Parathyroid adenoma (tissue), 2 donors: ENCODE results near the gene KCNH1.

Source experiments
- H2AFZ ChIP-seq: fragments of 300-600 bp; sonication (generic); one replicate; pipeline ENCODE4 v1.7.0; 2017; ENCODE audit warnings: antibody characterized with exemption, mild to moderate bottlenecking
- H3K27ac ChIP-seq: fragments of 300-600 bp; sonication (generic); one replicate; pipeline ENCODE4 v1.7.0; 2017
- H3K27me3 ChIP-seq: fragments of 300-600 bp; sonication (generic); one replicate; pipeline ENCODE4 v1.7.0; 2017; ENCODE audit warnings: low read length; ENCODE audit not compliant: control insufficient read depth, insufficient read depth
- H3K36me3 ChIP-seq: fragments of 300-600 bp; sonication (generic); one replicate; pipeline ENCODE4 v1.7.0; 2017; ENCODE audit warnings: low read length; ENCODE audit not compliant: control insufficient read depth, insufficient read depth
- H3K4me1 ChIP-seq: fragments of 300-600 bp; sonication (generic); one replicate; pipeline ENCODE4 v1.7.0; 2017; ENCODE audit warnings: control low read depth
- H3K4me2 ChIP-seq: fragments of 300-600 bp; sonication (generic); one replicate; pipeline ENCODE4 v1.7.0; 2017; ENCODE audit warnings: low read length
- H3K4me3 ChIP-seq: fragments of 300-600 bp; sonication (generic); one replicate; pipeline ENCODE4 v1.7.0; 2017; ENCODE audit warnings: low read depth, low read length
- H3K79me2 ChIP-seq: fragments of 300-600 bp; sonication (generic); one replicate; pipeline ENCODE4 v1.7.0; 2017; ENCODE audit warnings: control low read depth
- H3K9ac ChIP-seq: fragments of 300-600 bp; sonication (generic); one replicate; pipeline ENCODE4 v1.7.0; 2017; ENCODE audit warnings: mild to moderate bottlenecking
- H3K9me3 ChIP-seq: fragments of 300-600 bp; sonication (generic); one replicate; pipeline ENCODE4 v1.7.0; 2017; ENCODE audit warnings: low read length; ENCODE audit not compliant: control insufficient read depth
- TF ChIP-seq, protein P1 (sequence below): fragments of 300-600 bp; sonication (generic); IDR thresholded peaks from one replicate; pipeline ENCODE4 v1.7.0; 2017; ENCODE audit warnings: antibody characterized with exemption, mild to moderate bottlenecking
- donor health status: primary hyperparathyroidism.

Gene KCNH1

DNA sequence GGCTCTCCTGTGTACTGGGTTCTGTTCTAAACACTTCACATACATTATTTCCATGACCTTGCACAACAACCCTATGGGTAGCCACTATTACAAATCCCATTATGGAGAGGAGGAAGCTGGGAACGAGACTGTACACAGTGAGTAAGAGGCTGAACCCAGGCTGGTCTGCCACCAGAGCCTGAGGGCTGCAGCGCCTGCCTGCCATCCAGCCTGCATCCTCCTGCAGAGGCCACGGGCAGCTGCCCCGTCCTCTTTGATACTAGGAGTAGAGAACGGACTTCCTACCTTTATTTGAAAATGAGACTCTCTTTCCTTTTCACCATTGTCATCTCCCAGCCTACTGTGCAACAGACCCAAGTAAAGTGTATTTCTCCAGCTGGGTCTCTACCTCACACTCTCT is 435.3 kb downstream of the KCNH1 start:
- H3K4me3 ChIP-seq: no peak overlapping the region
- H3K9me3 ChIP-seq: no peaks in the 10 kb centered on the region
- H3K27ac ChIP-seq: no peak overlapping the region
- no peaks in the 10 kb centered on the region for H3K4me1 ChIP-seq
- TF ChIP-seq, protein P1, sequence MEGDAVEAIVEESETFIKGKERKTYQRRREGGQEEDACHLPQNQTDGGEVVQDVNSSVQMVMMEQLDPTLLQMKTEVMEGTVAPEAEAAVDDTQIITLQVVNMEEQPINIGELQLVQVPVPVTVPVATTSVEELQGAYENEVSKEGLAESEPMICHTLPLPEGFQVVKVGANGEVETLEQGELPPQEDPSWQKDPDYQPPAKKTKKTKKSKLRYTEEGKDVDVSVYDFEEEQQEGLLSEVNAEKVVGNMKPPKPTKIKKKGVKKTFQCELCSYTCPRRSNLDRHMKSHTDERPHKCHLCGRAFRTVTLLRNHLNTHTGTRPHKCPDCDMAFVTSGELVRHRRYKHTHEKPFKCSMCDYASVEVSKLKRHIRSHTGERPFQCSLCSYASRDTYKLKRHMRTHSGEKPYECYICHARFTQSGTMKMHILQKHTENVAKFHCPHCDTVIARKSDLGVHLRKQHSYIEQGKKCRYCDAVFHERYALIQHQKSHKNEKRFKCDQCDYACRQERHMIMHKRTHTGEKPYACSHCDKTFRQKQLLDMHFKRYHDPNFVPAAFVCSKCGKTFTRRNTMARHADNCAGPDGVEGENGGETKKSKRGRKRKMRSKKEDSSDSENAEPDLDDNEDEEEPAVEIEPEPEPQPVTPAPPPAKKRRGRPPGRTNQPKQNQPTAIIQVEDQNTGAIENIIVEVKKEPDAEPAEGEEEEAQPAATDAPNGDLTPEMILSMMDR: no peak
- no peaks in the 10 kb centered on the region for H3K79me2 ChIP-seq
- no peaks in the 10 kb centered on the region for H3K36me3 ChIP-seq
- no peak overlapping the region for H3K4me2 ChIP-seq
- H3K9ac ChIP-seq: no peak overlapping the region
- no peaks in the 10 kb centered on the region for H3K27me3 ChIP-seq
- H2AFZ ChIP-seq: no peak overlapping the region

DNA sequence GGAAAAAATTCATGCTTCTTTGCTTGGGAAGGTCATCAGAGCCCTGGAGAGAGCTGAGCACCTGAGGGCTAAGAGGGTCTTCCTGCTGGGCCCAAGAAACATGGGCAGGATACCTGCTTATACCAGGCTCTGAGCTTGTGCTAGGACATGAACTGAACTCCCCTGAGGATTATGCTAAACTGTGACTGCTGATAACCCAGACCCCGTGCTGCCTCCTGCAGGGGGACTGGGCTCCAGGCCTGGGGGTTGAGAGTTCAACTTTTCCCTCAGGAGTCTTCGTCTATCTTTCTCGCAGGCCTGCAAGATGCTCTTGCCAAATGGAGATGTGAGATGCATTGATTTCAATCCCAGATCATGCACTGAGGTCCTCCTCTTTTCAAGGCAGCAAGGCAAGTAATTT is 436.8 kb downstream of the KCNH1 start:
- TF ChIP-seq, protein P1: no peak
- Histone ChIP-seq H3K27ac (no peak overlapping the region), H3K36me3 (no peaks in the 10 kb centered on the region), H3K4me3 (no peak overlapping the region), H2AFZ (no peak overlapping the region), H3K9me3 (no peaks in the 10 kb centered on the region), H3K27me3 (no peaks in the 10 kb centered on the region), H3K4me2 (no peak overlapping the region), H3K79me2 (no peaks in the 10 kb centered on the region), H3K9ac (no peak overlapping the region), H3K4me1 (no peaks in the 10 kb centered on the region)

DNA sequence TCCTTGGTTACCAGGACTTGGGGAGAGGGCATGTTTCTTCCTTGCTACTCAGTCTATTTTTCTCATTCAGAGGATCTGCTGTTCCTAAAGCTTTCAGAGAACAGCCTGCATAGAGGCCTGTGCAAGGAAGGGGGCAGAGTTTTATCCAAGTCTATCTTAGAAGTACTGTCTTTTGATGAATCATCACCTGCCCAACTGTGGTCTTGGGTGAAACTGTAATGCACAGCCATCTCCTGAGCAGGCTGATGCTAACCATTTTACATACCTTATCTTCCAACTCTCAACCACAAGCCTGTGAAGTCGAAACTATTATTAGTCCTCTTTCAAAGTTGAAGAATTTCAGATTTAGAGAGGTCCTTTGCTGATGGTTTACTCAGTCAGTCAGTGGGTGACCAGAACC is 437.2 kb downstream of the KCNH1 start:
- no peaks in the 10 kb centered on the region for H3K79me2 ChIP-seq
- TF ChIP-seq, protein P1: no peak
- no peak overlapping the region for H2AFZ ChIP-seq
- H3K4me2 ChIP-seq: no peak overlapping the region
- no peak overlapping the region for H3K4me3 ChIP-seq
- H3K27me3 ChIP-seq: no peaks in the 10 kb centered on the region
- H3K27ac ChIP-seq: no peak overlapping the region
- no peaks in the 10 kb centered on the region for H3K9me3 ChIP-seq
- no peak overlapping the region for H3K9ac ChIP-seq
- no peaks in the 10 kb centered on the region for H3K4me1 ChIP-seq
- no peaks in the 10 kb centered on the region for H3K36me3 ChIP-seq

DNA sequence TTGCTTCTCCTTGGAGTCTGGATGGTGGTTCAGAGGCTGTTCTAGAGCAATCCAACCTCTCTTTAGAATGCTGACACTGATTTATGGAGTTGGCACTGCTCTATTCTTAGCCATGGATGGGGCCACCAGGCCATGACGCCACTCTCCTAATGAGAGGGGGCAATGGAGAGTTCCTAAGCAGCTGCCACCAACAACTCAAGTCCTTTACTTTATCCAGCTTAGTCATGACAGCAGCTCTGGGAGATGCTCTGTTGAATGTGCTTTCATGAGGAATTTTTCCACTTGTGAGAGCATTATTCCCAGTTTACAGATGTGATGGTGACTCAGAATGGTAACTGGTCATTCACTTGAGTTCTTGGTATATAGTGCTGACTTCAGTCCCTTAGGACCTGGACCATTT is 438.9 kb downstream of the KCNH1 start:
- H3K27ac ChIP-seq: no peak overlapping the region
- H3K36me3 ChIP-seq: no peaks in the 10 kb centered on the region
- no peak overlapping the region for H2AFZ ChIP-seq
- no peak overlapping the region for H3K4me3 ChIP-seq
- no peaks in the 10 kb centered on the region for H3K27me3 ChIP-seq
- H3K4me1 ChIP-seq: no peaks in the 10 kb centered on the region
- H3K9me3 ChIP-seq: no peaks in the 10 kb centered on the region
- H3K4me2 ChIP-seq: no peak overlapping the region
- no peaks in the 10 kb centered on the region for H3K79me2 ChIP-seq
- TF ChIP-seq, protein P1: no peak
- H3K9ac ChIP-seq: no peak overlapping the region

DNA sequence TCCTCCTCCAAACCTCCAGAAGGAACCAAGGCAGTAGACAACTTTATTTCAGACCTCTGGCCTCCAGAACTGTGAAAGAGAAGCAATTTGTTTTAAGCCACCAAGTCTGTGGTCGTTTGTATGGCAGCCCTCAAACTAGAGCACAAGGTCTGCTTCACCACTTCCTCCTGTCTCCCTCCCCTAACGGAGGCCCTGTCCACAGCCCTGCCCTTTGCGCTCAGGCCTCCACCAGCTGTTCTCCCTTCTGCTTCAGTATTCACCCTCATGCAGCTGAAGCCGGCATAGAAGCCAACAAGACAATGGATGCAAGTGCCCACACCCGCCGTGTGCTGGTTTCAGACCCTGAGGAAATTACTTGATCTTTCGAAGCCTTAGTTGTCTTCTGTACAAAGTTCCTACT is 441.2 kb downstream of the KCNH1 start:
- Histone ChIP-seq H3K27ac (no peak overlapping the region), H3K4me2 (no peak overlapping the region), H3K4me3 (no peak overlapping the region), H3K36me3 (no peaks in the 10 kb centered on the region), H3K4me1 (no peaks in the 10 kb centered on the region), H2AFZ (no peak overlapping the region), H3K9ac (no peak overlapping the region), H3K9me3 (no peaks in the 10 kb centered on the region), H3K79me2 (no peaks in the 10 kb centered on the region), H3K27me3 (no peaks in the 10 kb centered on the region)
- TF ChIP-seq, protein P1: no peak
